ENCODE results near the gene FBXO40.
"Not testable (repeated sequence)": the region's sequence is repeated elsewhere in the genome, so short reads cannot be mapped to it uniquely, and the experiment has no call there.

FBXO40 gene

GRCh38 chr3:121592856-121593702 is at the start of gene FBXO40:
Gene FBXO40 (plus strand): TSS chr3:121593379. CDS start chr3:121620576, 27,197 bp downstream.
- DNase-seq (ENCODE audit: low read depth), result no peak

GRCh38 chr3:121545049-121545573 is 48.1 kb upstream of the FBXO40 start:
- DNase-seq (ENCODE audit: low read depth), result no peak

GRCh38 chr3:121545574-121546455 is 47.4 kb upstream of the FBXO40 start, which contains the start of gene POLQ:
Gene POLQ (minus strand): TSS chr3:121545988. CDS start chr3:121545877, 111 bp downstream.
- DNase-seq (ENCODE audit: low read depth), result peak; percentile 78

GRCh38 chr3:121552379-121552778 is 40.8 kb upstream of the FBXO40 start:
- no peak for DNase-seq (ENCODE audit: low read depth)

GRCh38 chr3:121552797-121553196 is 40.4 kb upstream of the FBXO40 start:
- no peak for DNase-seq (ENCODE audit: low read depth)

GRCh38 chr3:121557426-121557934 is 35.7 kb upstream of the FBXO40 start:
- DNase-seq (ENCODE audit: low read depth), result no peak

- DNase-seq (ENCODE audit: low read depth), result no peak
These were observed 31.0 kb upstream of the FBXO40 start for GRCh38 chr3:121562148-121562547.

- no peak for DNase-seq (ENCODE audit: low read depth)
These were observed 26.4 kb upstream of the FBXO40 start for GRCh38 chr3:121566773-121567172.

GRCh38 chr3:121567649-121568048 is 25.5 kb upstream of the FBXO40 start, which contains the start of gene ARGFX:
Gene ARGFX (plus strand): TSS chr3:121567949. CDS start chr3:121570714, 2,765 bp downstream.
- no peak for DNase-seq (ENCODE audit: low read depth)

- no peak for DNase-seq (ENCODE audit: low read depth)
These were observed 18.7 kb upstream of the FBXO40 start for GRCh38 chr3:121574449-121574848.

- no peak for DNase-seq (ENCODE audit: low read depth)
These were observed 11.5 kb upstream of the FBXO40 start for GRCh38 chr3:121581691-121582090.

GRCh38 chr3:121584418-121584817 is 8.8 kb upstream of the FBXO40 start:
- DNase-seq (ENCODE audit: low read depth), result no peak

- not testable (repeated sequence) for DNase-seq (ENCODE audit: low read depth)
These were observed 627 bp downstream of the FBXO40 start for GRCh38 chr3:121593806-121594205.

GRCh38 chr3:121594850-121595249 is 1.7 kb downstream of the FBXO40 start:
- no peak for DNase-seq (ENCODE audit: low read depth)

GRCh38 chr3:121595765-121596406 is 2.7 kb downstream of the FBXO40 start:
- no peak for DNase-seq (ENCODE audit: low read depth)

GRCh38 chr3:121598564-121598963 is 5.4 kb downstream of the FBXO40 start:
- DNase-seq (ENCODE audit: low read depth), result no peak

GRCh38 chr3:121599900-121600299 is 6.7 kb downstream of the FBXO40 start:
- not testable (repeated sequence) for DNase-seq (ENCODE audit: low read depth)

GRCh38 chr3:121601212-121601812 is 8.1 kb downstream of the FBXO40 start:
- no peak for DNase-seq (ENCODE audit: low read depth)

- DNase-seq (ENCODE audit: low read depth), result no peak
These were observed 11.6 kb downstream of the FBXO40 start for GRCh38 chr3:121604759-121605158.

- DNase-seq (ENCODE audit: low read depth), result no peak
These were observed 12.9 kb downstream of the FBXO40 start for GRCh38 chr3:121606106-121606505.

GRCh38 chr3:121619691-121620090 is 26.5 kb downstream of the FBXO40 start:
- no peak for DNase-seq (ENCODE audit: low read depth)

Measured in stimulated activated CD8-positive, alpha-beta memory T cell treated with anti-CD3 and anti-CD28 coated beads, Interleukin-4, amount 100 ng/mL, for 24 hours (primary cell).